M059J (cell line): ENCODE results near the gene PGM1. TPM values are rescaled to one million over a fixed set of nuclear protein-coding genes. Genes with fewer than 3 reads are reported as not detected.

Source experiments
- DNase-seq: peaks from one replicate; pipeline ENCODE4 v3.0.0-alpha.2; 2012; ENCODE audit warnings: low read depth
- total RNA-seq: library from RNA; depleted of rRNA; stranded (reverse); fragments of >200 nt; shearing (Covaris generic); gene quantifications from 2 replicates; pipeline ENCODE4 v1.2.3, GENCODE V29; 2014

PGM1 gene
- total RNA-seq, 1 experiment from 2014 or later: 119 TPM

DNA sequence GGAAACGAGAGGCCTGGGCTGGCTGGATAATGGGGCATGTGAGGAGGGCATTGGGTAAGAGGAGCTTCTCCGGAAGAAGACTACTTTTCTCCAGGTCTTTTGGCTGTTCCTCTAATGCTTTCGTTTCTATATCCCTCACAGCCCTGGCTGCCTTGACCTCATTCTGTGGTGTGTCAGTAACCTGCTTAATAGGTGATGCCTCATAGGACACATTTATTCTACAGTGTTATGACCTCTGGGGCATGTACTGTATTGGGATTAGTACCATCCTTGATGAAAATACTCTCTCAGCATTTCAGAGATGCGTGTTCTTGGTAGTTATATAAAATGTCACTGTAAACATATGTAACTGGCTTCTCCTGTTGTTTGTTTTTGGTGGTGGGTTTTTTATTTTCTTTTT, 40.1 kb downstream of the PGM1 start:
- no peak for DNase-seq

DNA sequence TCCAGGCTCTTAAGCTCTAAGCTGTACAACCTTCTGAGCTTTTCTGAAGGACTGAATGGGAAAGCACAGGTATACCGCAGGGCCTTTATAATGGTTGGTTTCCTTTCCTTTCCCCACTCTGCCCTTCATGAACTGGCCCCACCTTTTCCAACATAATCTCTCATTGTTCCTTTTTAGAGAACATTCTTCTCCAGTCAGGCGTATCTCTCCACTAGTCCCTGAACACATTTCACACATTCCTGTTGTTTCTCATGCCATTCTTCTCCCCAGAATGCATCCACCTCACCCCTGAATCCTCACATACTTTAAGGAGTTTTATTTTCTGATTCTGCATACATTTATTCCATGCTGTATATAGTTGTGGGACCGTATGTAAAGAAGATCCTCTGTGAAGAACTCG, 41.3 kb downstream of the PGM1 start:
- no peak for DNase-seq

DNA sequence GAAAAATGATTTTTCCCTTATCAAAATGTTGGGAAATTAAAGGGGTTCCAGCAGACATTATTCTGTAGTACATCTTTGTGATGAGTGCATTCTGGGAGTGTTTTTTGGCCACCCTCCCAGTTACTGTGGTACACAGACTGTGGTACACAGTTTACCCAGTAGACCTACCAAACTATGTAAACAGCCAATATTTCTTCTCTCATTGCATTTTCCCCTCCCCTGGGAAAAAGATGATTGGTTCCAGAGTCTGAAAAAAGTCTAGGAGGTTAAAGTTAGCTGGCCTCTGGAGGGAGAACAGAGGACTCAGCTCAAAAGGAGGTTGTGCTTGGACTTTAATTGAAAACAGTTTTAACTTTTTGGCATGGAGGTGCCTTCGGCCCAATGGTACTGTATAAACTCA, 42.5 kb downstream of the PGM1 start:
- peak; percentile 59 for DNase-seq

DNA sequence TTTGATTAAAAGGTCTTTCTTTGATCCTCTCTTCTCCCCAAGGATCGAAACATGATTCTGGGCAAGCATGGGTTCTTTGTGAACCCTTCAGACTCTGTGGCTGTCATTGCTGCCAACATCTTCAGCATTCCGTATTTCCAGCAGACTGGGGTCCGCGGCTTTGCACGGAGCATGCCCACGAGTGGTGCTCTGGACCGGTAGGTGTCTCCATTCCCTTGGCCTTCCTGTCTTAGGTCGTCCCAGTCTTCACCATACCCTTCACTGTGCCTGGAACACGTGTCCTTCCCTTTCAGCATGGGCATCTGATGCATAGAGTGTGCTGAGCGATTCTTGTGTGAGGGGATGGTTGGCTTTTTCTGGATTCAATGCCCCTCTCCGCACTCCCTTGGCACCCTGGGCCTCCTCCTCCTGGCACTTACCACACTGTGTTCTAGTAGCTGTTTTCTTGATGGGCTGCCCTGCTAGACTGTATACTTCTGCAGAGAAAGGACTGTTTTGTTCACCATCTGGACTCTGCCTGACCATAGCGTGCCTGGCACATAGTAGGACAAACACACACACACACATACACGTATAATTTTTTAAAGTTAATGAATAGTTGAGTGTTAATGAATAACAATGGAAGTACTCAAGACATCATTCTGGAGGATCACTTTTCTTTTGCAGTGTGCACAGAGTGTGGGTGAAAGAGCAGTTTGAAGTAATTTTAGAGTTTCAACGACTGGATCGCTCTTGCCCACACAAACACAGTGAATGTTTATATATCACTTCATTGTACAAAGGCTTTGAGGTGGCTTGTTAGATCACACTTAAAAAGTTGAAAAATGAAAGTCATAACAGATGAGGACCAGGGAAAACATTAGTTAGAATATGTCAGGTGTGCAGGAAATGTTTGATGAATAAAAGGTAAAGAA, 43.2 kb downstream of the PGM1 start:
- DNase-seq: no peak

DNA sequence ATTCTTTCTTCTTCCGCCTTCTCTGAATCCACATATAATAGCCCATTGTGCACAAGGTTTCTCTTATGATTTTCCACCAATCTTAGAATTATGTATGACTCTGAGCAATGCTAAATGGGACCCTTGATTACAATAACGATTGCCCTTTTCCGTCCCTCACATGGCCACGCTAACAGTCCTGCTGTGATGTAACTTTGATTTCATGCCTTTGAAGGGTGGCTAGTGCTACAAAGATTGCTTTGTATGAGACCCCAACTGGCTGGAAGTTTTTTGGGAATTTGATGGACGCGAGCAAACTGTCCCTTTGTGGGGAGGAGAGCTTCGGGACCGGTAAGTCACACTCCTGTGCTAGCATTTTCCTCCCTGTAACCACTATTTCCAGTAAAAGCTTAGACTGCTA, 45.3 kb downstream of the PGM1 start:
- no peak for DNase-seq

DNA sequence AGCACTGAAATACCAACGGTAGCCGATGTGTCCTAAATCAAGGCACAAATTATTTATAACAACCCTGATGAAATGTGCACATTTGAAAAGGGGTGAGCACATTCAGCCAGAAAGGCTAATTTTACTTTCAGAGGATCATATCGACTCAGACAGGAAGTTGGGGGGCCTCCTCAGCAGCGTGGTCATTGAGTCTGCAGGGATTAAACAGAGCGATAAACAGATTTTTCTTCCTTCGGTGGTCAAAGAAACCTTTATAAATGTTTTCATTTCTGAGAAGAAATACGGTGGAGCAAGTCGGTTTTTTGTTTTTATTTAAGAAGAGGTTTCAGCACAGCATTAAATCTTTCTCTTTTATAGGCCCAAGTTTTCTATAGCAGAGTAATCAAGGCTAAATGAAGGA, 45.7 kb downstream of the PGM1 start:
- no peak for DNase-seq

DNA sequence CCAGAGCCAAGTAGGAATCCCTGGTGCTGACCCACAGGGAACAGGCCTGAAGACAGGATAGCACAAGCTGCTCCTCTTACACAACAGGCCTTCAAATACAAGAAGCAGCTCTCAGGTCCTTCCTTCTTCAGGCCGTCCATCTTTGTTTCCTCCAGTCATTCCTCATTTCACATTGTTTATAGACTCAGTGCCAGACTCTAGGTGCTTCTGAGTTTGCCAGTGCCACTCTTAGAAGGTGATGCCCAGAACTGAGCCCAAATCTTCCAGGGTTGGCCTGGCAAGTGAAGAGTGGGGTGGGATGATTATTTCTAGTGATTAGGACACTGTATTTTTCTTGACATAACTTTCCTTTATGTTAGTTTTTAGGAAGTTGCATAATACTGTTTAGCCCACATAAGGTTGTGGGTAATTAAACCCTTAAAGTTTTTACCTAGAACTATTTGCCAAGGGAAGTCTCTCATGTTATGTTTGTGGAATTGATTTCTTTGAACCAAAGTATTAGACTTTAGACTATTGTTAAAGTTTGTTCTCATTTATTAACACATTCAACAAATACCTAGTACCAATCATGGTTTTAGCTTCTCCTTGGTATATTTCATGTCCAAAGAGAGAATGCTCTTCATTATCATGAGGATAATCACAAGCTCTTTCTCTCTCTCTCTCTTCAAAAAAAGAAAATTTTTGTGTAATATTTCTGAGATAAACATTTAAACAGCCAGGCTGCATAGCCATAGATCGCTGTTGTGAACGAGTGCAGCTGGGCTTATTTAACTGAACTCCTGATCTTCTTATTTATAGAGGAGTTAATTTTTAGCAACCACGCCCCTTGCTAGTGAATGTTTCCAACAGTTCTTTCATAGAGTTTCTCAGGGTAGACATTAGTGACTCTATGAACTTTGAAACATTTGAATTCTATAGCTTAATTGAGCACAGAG, 47.7 kb downstream of the PGM1 start:
- DNase-seq: no peak

DNA sequence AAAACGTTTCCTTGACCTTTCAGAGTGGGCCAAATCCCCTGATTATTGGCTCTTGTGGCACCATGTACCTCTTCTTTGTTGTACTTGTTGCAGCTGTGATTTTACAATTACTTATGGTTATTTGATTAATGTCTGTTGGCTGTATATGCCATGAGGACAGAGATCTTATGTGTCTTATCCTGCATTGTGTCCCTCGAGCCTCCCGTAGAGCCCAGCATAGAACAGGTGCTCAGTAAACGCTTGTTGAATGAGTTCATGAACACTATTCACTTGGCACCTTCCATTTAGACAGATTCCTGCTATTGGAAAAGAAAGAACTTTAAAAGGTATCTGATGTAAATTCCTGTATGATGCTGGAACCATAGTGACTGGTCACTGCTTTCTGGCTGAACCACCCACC, 48.4 kb downstream of the PGM1 start:
- no peak for DNase-seq

DNA sequence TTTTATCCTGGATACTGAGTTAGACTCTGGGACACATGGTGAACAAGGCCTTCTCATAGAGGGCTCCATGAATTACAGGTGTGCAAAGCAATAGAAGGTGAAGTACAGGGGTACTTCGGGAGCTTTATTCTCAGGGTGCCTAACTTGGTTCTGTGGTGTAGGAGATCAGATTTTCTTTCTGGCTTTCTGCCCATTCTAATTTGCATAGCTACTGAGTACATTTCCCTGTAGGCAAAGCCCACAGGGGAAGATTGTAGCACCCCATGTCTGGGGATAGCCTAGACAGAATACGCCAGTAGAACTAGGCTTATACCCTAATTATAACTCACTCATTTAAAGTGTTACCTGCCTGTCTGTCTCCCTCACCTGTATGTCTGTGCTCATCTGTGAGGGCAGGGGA, 49.7 kb downstream of the PGM1 start:
- no peak for DNase-seq

DNA sequence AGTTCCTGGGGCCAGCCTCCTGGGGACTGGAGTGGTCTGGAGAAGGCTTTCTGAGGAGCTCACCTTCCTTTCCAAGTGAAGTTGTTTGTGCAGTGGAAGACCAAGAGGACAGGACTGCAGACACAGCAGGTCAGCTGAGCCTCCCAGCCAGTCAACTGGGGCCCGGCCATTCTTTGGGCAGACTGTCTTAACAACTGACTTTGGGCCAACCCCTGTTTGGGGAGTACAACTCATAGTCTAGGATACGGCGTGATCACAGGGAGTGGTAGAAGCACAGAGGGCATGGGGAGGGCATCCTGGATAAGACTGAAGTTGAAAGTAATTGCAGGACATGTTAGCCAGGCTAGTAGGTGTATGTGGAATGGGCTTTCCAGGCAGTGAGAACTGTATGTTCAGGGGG, 50.3 kb downstream of the PGM1 start:
- no peak for DNase-seq

DNA sequence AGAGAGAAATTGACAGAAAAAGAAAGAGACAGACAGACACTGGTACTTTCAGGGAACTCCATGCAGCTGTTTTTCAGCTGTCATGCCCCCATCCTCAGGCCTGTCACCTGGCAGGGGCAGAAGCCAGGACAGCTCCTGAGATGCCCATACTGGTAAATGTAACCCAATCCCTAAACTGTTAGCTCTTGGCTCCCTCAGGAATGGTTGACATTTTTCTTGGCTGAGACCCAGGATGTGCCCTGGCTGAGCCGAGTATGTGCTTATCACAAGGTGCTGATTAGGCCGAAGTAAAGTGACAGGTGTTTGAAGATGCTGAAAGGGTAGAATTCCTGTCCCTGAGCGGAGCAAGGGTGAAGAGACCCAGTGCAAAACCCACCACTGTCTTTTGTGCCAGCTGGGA, 50.7 kb downstream of the PGM1 start:
- no peak for DNase-seq

DNA sequence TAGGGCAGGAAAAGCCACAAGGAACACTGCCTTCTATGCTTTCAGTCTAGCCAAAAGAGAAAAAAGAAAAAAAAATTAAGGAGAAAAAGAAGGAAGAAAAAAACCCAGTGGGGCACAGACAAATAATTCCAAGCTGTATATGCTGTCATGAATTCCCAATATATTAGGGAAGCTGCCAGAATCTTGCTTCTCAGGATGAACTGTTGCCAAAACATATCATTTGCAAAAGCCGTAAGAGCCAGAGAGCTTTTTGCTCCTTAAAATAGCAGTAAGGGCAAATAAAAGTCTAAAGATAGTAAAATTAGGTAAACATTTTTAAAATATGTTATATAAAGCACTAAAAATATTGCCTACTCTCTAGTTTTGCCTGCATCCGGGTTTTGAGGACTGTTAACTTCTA, 52.1 kb downstream of the PGM1 start:
- DNase-seq: no peak

DNA sequence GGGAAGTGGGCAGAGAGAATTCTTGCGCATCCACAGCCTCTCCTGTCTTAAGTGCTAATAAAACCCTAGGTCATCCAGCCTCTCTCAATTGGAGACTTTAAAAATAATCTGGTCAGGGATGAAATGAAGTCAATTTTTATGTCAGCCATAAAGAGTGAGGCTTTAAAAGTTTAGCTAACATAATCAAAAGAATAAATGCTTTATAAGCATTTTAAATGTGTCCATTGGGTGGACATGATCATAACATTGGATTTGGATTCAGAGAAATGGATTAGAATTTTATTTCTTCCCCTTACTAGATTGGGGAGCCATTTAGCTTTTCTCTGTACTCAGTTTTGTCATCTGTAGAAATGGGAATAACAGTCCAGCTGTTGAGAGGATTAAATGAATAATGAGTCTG, 55.5 kb downstream of the PGM1 start:
- no peak for DNase-seq

DNA sequence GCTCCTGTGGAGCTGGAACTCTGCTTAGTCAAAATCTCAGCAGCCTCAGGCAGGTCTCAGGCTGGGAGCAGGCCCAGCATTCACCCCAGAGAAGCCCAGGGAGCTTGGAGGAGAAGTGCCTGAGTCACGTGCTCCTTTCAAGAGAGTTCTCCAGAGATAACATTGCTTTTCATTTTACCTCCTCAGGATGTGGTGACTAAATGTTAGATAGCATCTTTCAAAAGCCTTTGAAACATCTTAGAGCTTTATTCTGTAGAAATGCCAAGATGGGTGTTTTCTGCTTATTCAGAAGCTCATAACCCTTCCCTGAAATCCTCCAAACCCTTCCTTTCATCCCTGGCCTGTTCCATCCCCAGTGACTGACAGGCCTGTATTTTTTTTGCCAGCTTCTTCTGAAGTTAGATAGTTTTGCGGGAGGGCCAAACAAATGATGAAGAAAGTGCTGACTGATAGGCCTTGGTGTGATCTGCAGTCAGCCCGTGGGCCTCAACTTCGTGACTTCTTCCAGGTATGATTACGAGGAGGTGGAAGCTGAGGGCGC, 58.0 kb downstream of the PGM1 start:
- DNase-seq: peak; percentile 85

DNA sequence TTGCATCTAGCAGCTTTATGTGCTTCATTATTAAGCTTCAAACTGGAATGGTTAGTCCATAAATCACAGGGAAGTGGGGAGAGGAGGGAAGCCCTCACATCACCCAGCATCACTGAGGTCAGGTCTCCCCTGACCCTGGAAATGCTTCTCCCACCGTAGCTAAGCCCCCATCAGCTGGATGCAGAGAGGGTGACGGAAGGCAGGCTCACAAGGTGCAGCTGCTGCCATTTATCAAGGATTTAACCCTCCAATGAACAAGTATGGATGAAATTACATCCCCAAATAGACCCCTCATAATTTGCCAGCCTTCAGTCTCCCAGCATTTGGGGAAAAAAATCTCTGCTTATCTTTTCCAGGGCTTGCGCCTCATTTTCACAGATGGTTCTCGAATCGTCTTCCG, 60.8 kb downstream of the PGM1 start:
- no peak for DNase-seq

DNA sequence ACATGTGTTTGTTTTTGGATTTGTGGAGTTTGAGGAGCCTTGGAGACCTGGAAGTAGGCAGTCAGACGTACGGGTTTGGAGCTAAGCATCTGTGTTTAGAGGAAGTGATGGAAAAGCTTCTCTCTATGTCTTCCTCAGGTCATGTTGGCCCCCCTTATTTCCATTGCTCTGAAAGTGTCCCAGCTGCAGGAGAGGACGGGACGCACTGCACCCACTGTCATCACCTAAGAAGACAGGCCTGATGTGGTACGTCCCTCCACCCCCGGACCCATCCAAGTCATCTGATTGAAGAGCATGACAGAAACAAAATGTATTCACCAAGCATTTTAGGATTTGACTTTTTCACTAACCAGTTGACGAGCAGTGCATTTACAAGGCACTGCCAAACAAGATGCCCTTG, 66.2 kb downstream of the PGM1 start:
- DNase-seq: no peak

DNA sequence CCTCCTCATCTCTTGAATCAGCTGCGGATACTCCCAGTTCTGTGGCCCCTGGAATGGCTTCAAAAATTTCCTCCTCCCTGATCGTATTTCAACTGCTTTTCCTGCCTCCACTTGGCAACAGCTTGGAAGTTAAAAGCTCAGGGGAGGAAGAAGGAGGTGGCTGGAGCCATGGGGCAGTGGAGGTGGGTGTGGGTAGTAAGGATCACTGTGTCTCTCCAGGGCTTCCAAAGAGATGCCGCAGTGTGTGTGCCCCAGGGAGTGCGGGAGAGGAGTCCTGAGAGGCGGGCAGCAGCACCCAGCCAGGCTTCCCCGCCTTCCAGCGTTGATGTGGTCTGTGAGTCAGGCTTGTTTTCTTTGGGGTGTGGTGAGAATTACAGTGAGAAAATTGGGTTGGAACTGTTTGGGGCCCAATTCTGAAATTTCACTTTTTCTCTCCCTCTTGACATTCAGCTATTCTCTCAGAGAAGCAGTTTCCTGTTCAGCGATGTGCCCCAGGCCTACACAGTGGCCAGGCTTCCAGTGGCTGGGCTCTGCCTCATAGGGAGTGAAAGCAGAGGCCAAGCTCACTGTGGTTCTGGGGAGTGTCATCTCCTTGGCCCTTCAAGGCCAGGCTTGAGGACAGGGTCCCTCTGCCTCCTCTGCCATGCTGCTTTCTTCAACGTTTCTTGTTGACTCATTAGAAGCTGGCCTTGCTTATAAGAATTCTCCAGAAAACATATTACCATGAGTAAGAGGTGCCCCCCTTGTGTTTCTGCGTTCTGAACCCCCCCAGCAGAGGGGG, 69.0 kb downstream of the PGM1 start:
- peak; percentile 97 for DNase-seq

DNA sequence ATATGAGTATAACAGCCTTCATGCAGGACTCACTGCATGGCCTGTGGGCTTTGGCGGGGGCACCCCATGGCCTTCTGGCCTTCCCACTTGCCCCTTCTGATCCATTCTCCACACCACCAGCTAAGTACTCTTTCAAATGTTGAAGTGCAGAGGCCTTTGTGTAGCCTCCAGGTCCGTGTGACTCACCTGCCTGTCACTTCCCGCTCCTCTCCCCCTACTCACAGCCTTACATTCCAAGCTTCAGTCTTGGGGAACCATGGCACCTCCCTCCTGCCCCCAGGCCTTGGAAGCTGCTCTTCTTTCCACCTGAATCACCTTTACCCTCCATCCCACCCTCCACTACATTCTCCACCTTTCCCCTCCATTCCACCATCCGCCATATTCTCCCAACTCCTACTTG, 69.6 kb downstream of the PGM1 start:
- peak; percentile 97 for DNase-seq

DNA sequence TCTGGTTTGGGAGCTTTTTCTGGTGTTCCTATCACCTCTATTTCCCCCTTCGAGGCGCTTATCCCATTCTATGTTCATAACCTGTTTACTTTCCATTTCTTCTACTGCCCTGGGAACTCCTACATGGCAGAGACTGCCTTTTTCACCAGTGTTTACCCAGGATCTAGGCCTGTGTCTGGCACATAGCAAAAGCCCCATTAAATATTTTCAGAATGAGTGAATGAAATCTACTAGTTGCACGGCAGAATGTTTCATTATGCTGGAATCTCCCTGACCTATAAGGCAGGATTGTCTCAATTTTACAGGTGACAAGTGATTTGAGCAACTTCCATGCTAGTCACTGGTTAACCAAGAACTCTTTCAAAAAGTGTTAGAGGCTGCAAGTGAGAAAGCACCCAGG, 70.1 kb downstream of the PGM1 start:
- DNase-seq: peak; percentile 80

DNA sequence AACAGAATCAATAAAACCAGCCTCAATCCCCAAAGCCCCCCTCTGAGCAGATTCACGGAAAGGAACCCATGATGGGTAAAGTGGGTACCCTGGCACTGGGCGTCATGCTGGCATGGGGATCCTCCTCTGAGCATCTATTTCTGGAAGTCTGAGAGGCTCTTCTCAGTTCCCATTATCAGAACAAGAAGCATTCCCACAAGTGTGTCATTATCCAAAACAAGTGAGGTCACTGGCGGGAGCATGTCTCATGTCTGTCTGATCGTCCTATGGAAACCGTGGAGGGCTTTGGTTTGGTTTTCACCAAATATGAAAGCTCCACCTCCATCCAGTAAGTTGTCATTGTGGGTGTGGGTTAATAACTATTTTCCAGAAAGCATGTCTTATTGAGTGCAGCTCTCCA, 70.7 kb downstream of the PGM1 start:
- peak; percentile 69 for DNase-seq

DNA sequence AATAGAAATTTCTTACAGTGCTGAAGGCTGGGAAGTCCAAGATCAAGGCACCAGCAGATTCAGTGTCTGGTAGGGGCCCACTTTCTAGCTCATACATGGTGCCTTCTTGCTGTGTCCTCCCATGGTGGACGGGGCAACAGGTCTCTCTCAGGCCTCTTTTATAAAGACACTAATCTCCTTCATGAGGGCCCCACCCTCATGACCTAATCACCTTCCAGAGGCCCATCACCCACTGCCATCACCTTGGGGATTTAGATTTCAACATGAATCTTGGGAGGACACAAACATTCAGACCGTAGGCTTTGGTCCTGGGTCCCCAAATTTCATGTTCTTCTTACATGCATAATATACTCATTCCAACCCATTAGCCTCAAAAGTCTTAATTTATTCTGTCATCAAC, 71.5 kb downstream of the PGM1 start:
- no peak for DNase-seq

DNA sequence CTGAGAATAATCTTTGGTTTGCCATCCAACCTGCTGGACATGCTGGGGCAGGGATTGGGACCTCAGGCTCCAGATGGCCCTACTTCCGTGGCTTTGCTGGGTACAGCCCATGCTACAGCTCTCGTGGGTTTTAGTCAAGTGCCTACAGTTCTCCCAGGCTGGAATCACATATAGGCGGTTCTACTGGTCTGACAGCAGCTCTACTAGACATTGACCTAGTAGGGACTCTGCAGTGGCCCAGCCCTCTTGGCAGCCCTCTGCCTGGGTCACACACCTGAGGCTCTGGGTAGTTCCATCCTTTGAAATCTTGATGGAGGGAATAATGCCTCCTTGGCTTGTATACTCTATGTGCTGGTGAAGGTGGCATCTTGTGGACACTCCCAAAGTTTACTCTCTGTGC, 72.2 kb downstream of the PGM1 start:
- DNase-seq: no peak
